Right ventricle myocardium superior (tissue), 1 donor: Measurements from ENCODE around the gene GNG7. TPM values are rescaled to one million over a fixed set of nuclear protein-coding genes. Genes with fewer than 3 reads are reported as not detected.

ENCODE experiments used
- ATAC-seq: fragments of 200-7000 bp; cut with Tn5 transposase; one replicate; pipeline ENCODE4 v1.9.1; 2020; ENCODE audit warnings: mild to moderate bottlenecking; ENCODE audit not compliant: poor library complexity
- DNase-seq: peaks from one replicate; pipeline ENCODE4 v3.0.0-alpha.2; 2020
- intact Hi-C: fragments of 100-400 bp; cut with DNase I; formaldehyde crosslinking; loops from one replicate; pipeline ENCODE4 v1.11.2; 2022
- total RNA-seq: library from RNA; stranded (reverse); fragmentation: NEBNext Ultra II Directional; extraction: Animal tissue kit (Norgen Biotek cat#: 25700); gene quantifications from one replicate; pipeline ENCODE4 v1.2.1, GENCODE V29; 2021
- donor health status: DM: no; HTN: yes; CAD: no; lungs with severe emphysema.

The GNG7 gene
- total RNA-seq, 1 donor from 2014 or later: 35.2 TPM

DNA sequence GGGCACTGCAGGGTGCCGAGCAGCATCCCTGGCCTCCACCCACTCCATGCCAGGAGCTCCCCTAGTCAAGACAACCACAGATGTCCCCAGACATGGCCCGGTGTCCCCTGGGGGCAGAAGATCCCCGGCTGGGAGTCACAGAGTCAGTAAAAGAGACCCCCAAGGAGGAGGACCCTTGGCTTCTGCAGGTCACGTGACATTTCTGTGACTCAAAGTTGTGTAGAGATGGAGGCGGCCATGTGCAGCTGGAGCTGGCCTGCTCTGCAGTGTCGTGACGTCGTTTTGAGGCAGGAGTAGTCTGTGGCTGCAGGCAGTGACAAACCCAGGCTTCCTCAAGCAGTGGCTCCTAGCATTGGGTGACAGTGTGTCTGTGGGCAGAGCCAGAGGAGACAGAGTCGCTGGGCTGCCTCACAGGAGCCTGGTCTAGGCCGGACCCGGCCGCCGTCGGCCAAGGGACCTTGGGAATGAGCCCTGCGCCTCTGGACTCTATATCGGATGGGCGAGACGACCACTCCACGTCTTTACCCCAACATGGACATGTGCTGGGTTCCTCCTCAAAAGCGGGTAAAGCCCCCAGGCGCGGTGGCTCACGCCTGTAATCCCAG, 26.4 kb upstream of the GNG7 start:
- no peak for ATAC-seq
- intact Hi-C loops: no loop called here
- DNase-seq: peak; percentile 35

DNA sequence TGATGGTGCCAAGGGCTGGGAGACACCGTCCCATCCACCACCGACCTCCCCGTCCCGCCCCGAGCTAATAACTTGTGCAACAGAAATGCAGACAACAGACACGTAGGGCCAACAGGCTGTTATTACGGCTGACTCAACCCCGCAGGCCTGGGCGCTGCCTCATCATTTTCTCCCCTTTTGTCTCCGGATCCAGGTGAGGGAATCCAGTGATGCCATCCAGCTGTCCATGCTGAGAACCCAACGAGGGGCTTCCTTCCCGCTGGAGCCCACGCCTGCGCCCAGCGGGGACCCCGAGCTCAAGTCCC, 25.1 kb upstream of the GNG7 start:
- DNase-seq (peak; percentile 5), ATAC-seq (no peak)
- intact Hi-C loops: no loop called here

DNA sequence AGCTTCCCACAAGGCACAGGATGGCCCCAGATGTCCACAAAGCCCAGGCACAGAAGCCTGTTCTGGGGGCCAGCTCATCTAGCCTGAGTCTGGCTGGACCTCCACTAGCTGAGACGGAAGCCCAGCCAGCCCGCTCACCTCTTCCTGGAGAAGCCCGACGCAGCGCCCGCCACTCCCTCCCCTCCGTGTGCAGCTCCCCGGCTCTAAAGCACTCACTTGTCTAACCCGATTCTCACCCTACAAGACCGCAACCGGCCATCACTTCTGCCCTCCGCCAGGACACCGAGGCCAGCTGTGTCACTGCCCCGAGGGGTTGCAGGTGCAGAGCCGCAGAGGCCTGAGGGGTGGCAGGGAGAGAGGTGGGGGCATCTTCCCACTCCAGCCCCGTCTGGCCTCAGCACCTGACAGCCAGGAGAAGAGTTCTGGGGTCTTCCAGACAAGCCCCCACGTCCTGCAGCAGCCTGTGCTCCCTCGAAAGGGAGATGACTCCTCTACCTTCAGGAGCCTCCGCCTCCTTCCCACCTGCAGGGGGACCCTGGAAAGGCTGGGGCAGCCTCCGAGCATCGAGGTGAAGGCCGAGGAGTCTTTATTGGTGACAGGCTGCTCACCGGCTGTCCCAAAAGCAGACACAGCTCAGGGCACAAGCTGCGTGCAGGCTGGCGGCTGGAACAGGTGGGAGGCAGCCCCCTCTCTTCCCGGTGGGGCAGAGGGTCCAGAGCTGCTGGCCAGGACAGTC, 24.6 kb upstream of the GNG7 start:
- DNase-seq (peak; percentile 25), ATAC-seq (no peak)
- intact Hi-C loops: no loop called here

DNA sequence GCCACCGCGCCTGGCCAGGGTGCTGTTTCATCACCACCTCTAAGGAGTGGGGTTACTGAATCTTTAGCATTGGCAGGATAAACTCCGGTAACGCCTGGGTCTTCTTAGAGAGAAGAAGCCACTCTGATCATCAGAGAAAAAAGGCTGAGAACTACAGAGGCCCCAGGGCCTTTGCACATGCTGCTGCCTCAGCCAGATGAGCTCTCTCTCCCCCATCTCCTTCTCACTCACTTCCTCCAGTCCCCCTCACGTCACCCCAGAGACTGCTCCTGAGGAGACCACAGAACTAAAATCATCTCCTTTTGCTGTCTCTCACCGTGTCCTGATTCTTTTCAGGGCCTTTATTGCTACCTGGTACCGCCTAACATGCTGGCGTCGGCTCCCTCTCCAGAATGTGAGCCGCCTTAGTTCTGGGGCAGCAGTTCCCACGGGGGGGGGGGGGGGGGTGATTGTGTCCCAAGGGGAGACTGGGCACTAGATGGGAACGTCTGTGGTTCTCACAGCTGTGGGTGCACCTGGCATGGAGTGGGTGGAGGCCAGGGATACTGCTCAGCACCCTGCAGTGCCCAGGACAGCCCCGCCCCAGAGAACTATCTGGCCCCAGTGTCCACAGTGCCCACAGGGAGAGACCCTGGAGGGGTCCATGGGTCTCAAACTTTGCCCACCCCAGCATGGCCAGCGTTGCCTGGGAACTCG, 23.8 kb upstream of the GNG7 start:
- intact Hi-C loops: no loop called here
- DNase-seq (peak; percentile 21), ATAC-seq (no peak)

DNA sequence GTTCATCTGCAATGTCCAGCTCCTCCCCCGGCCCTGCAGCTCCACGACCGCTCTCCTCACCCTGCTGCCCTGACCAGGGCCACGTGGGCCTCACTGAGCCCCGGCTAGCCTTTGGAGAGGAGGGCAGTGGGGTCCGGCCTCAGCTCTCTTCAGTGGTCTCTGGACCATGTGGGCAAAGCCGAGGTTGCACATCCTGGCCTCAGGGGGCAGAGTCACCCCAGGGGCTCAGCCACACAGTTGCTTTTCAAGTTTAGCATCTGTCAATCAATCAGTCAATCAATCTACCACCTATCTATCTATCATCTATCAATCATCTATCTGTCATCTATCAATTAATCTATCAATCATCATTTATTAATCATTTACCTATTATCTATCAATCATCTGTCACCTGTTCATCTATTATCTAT, 21.7 kb upstream of the GNG7 start:
- intact Hi-C loops: no loop called here
- no peak for ATAC-seq
- peak; percentile 21 for DNase-seq

DNA sequence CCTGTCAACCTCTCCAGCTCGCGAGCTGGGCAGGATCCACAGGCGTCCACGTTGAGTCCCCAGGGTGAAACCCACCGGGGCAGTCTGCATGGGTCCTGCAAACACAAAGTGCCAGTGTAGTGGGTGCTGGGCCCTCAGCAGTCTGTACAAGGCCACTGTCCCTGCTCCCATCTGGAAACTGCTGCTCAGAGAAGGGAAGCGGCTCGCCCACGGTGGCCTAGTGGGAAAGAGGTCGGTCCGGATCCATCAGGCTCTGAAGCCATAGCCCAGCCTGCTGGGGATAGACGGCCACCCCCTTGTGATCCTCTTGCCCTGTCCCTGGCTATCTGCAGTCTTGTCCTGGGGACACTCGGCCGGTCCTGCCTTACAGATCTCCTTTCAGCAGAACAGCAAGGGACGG, 21.3 kb upstream of the GNG7 start:
- intact Hi-C loops: no loop called here
- ATAC-seq: no peak
- DNase-seq: peak; percentile 33

DNA sequence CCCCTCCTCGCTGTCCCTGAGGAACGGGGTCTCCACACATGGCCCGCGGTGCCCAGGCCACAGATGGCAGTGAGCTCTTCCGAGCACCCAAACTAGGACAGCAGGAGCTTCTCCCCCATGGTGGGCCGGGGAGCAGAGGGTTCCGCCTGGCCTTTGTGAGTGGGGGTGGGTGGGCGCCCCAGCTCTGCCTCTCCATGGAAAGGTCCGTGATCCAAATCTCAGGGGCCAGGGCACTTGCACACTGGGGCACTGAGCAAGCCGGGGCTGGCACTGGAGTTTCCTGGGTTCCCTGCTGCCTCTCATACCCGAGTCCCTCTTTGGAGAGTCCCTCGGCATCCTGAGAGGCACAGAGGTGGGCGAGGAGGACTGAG, 20.8 kb upstream of the GNG7 start:
- peak; percentile 37 for DNase-seq
- intact Hi-C loops: no loop called here
- ATAC-seq: no peak

DNA sequence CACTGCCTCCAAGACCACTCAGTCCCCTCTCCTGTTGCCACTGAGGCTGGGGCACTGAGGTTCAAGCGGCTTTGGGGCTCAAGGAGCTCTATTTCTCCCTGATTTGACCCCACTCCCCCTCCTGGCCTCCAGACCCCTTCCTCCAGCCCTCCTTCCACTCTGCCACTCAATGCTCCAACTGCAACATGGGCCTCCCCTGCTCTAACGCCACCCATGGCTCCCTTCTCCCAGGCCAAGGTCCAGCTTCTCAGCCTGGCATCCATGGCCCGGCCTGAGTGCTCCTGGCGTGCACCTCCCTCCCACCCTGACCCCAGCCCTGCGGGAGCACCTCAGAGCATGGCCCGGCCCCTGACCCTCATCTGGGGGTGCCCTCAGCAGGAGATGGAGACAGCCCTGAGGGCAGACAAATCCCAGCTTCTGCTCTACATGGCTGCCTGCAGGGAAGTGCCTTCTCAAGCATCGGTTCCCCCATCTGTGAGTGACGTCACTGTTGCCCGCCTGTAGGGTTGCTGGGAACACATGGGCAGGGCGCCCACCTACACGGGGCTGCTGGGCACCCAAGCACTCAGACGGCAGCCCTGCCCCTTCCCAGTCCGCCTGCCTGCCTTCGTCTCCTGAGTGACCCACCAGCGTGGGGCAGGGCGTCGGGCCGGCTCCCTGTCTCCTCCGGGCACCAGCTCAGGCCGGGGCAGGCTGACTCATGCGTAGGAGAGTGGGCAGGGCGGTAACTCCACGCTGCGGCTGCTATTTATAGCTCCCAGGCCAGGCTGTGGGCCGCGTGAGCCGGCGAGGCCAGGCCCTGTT, 20.2 kb upstream of the GNG7 start:
- DNase-seq: peak; percentile 84
- ATAC-seq: peak; percentile 77
- intact Hi-C loops: no loop called here

DNA sequence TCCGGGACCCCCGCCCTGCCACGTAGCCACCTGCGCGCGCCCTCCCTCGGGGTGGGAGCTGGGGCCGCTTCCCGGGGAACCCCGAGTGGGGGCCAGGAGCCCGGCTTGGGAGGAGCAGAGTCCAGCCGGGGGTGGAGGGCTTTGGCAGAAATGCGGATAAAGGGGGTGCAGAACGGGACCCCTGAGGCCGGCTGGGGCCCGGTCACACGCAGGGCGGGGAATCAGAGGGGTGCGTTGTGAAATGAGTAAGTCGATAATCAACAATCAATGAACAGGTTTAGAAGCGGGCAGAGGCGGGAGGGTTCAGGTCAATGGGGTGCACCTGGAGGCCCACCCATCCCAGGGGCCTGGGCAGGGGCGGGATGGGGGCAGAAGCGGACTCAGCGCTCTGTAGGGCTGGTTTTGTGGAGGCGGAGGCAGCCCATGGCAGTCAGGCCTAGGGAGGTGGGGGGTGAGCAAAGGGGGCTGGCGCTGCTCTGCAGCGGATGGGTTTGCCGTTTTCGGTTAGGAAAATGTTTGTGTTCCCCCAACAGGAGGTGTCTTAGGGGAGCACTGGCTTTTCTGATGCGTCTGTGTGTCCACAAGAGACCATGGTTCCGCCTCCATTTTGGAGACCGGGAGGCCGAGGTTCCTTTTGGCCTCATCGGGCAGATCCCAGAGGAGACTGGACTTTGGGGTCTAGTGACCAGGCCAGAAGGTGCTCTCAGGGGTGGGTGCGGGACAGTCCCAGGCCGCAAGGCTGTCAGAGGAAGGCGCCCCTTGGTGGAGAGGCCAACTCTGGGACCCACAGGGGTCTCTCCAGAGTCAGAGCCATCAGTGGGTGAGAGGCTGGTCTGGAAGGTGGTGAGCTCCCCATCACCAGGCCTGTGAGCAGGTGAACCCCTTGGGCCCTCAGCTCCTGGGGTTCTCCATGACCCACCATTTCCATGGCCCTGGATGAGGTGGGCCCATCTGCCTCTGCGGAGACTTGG, 19.4 kb upstream of the GNG7 start:
- ATAC-seq (no peak), DNase-seq (no peak)
- intact Hi-C loops: no loop called here

DNA sequence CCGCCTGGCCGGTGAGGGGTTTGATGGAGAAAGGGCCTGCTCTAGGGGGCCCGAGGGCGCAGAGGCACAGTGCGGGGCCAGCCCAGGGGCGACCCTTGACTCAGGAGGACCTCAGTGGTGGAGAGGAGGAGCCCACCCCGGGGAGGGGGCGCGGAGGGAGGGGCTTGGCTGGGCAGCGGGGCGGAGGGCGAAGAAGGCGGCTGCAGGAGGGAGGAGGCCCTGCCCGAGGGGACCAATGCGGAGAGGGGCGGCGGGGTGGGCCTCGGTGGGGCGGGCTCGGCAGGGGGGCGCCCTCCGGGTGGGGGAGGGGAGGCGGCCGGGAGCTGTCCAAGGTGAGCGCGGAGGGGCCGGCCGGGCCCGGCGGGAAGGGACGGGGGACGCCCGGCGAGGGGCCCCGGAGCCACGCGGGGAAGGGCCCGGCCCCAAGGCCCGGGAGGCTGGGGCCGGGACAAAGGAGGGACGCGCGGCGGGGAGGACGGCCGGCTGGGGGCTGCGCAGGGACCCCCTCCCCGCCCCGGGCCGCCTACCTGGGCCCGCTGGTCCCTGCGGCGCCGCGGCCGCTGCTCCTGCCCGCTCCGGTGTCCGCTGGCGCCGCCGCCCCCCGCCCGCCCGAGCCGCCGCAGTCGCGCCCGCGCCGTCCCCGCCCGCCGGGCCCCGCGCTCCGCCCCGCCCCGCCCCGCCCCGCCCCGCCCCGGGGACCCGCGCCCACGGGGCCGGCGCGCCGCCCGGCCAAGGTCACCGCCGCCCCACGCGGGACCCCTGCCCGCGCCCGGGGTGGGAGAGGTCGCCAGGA, 18.5 kb upstream of the GNG7 start, which contains the start of gene DIRAS1:
Gene DIRAS1, minus strand, starts transcription at position 596 of the 793 bp plus-strand sequence. CDS start 3,566 bp downstream, outside the sequence.
- intact Hi-C loops: no loop called here
- DNase-seq: no peak
- ATAC-seq: peak; percentile 12

DNA sequence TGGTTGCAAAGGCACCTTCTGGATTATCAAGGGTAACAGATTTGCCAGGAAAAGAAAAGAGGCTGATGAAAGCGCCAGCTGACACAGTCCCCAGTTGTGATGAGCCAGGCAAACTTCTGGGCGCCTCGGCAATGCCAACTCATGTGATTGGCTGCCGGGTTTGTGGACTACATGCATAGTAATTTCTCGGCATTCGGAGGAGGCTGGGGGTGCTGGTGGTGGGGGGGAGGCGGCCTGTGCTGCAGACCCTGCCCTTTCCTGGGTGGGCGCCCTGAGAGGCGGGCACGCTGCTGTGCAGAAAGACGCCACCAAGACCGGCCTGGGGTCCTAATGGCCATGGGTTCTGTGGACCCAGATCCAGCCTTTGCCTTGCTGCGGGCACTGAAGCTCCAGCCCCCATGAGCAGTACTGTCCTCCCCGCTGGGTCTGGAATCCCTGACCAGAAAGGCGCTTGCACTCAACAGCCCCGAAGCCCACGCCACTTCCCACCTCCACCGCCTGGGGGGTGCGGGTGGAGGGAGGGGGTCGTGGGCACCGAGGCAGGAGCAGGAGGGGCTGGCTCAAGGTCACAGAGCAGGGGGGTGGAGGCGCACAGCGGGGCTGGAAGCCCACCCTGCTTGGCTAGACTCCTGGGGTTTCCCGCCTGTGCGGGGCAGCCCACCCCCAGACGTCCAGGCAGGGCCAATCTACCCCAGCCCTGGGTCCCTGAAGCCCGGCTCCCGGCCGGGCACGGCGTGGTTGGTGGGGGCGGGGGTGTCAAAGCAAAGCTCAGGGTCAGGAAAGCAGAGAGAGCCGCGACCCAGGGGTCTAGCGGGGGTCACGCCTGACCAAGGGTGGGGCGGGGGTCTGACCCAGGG, 17.7 kb upstream of the GNG7 start:
- intact Hi-C loops: no loop called here
- peak; percentile 56 for ATAC-seq

DNA sequence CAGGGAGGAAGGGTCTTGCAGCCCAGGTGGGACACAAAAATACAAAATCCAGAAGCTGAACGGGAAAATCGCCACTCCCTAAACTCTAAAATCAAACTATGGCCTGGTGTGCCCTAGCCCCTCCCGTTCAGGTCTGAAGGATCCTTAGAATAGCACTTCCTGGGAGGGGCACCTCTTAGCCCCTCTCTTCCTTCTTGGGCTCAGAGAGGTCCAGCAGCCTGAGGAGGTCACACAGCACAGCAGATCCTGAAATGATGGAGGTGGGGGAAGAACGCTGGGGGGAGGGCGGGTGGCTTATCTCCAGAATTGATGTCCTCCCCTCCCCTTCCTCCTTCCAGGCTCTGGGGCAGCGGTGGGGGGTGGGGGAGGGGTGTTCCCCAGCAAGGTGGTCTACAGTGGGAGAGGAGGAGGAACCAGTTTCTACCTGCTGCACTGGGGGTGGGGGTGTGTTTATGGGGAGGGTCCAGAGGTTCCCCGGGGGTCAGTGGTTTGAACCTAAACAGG, 16.8 kb upstream of the GNG7 start:
- intact Hi-C loops: no loop called here
- no peak for DNase-seq

More for the DNA sequence above, 17.7 kb upstream of the GNG7 start:
- DNase-seq: peak; percentile 72

DNA sequence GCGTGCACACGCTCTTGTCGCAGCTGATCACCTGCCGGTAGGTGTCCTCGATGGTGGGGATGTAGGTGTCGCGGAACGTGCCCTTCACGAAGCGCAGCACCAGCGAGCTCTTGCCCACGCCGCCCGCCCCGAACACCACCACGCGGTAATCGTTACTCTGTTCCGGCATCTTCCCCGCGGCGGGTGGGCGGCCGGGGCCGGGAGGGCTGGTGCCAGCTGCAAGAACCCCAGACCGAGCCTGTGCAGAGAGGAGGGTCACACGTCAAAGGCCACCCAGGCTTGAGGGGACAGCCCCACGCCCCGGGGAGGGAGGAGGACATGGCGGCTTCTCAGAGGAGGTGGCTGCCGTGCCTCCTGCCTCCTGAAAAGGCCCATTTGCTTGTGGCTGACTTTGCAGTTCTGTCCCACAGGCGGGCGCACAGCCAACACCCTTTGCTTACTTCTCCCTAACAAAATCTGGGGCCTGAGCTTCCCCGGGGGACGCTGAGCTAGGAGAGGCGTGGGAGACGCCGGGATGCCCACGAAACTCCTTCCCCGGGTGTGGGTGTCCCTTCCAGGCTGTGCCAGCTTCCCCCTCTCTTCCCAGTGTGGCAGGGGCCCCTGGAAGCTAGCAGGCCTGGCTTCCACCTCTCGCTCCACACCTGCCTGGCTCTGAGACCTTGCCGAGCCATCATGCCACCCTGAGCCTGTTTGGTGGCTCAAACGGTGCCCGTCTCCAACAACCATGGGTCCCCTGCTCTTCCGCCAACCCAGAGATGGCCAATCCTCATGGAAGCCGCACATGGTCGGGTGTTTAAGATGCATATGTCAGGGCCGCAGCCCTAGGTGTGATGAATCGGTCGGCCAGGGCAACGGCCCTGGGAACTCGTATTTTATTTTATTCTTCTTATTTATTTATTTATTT, 15.4 kb upstream of the GNG7 start:
- ATAC-seq (no peak), DNase-seq (no peak)
- intact Hi-C loops: no loop called here

More for the DNA sequence above, 16.8 kb upstream of the GNG7 start:
- ATAC-seq: no peak

DNA sequence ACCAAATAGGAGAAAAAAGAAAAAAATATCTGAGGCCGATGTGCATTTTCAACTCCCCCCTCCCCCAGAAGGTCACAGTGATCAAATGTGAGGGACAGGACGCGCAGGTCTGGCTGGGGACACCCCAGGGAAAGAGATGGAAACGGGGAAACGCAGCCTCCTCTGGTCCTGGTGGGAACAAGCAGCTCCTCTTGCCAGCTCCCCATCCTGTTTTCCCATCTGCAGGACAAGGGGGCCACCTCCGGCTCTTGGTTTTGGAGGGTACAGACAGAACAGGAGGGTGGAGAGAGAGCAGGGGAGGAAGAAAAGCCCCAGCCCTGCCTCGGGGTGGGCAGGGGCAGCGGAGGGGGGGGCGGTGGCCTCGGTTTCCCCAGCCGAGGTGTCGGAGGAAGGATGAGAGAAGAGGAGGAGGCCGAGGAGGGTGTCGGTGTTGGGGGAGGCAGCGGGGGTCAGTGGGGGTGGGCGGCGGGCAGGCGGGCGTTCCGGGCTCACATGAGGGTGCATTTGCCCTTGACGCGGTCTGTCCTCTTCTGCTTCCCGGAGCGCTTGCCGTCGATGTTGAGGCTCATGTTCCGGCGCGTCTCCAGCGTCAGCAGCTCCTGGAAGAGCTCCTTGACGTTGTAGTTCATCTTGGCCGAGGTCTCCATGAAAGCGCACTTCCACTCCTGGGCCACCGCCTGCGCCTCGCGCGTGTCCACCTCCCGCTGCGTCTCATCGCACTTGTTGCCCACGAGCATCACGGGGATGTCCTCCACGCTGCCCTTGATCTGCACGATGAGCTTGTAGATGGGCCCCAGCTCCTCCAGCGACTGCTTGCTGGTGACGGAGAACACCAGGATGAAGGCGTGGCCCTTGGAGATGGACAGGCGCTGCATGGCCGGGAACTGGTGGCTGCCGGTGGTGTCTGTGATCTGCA, 14.5 kb upstream of the GNG7 start:
- ATAC-seq (no peak), DNase-seq (no peak)
- intact Hi-C loops: no loop called here
